GM23248 (cell line): ENCODE results near the gene CHCHD3.

Experiments
- EZH2 ChIP-seq: fragments of 200-600 bp; sonication (generic); IDR thresholded peaks from 2 replicates; pipeline ENCODE4 v1.6.1; 2018; ENCODE audit warnings: antibody characterized with exemption, mild to moderate bottlenecking; ENCODE audit not compliant: insufficient read depth, poor library complexity, severe bottlenecking
- EZH2phosphoT487 ChIP-seq: fragments of 200-600 bp; sonication (generic); IDR thresholded peaks from 2 replicates; pipeline ENCODE4 v1.6.1; 2018; ENCODE audit warnings: antibody characterized with exemption, moderate library complexity, mild to moderate bottlenecking, low read depth; ENCODE audit not compliant: insufficient read depth

- TF ChIP-seq EZH2 (no peak), EZH2phosphoT487 (no peak)
Observed at GRCh38 chr7:133077394-133077793, 4.5 kb downstream of the CHCHD3 start.
